AG09309 (cell line): Measurements from ENCODE around the gene ACOT6.
A peak's percentile ranks its signal among the peaks of the same experiment; 100 is the strongest.
"Not testable (repeated sequence)": the region's sequence is repeated elsewhere in the genome, so short reads cannot be mapped to it uniquely, and the experiment has no call there.

ENCODE experiments used
- DNase-seq: peaks from one replicate; pipeline ENCODE4 v3.0.0-alpha.2; 2010; ENCODE audit warnings: low read depth
- H3K4me3 ChIP-seq: 2 replicates; pipeline ENCODE4 v1.5.1; 2011; ENCODE audit warnings: mild to moderate bottlenecking, low read depth, low read length, moderate library complexity; ENCODE audit not compliant: control insufficient read depth
- CTCF ChIP-seq: IDR thresholded peaks from 2 replicates; pipeline ENCODE4 v1.5.1; 2011; ENCODE audit warnings: mild to moderate bottlenecking, low read depth, low read length, inconsistent platforms; ENCODE audit not compliant: insufficient read depth, control insufficient read depth; ENCODE audit errors: missing control alignments

ACOT6 gene

GRCh38 chr14:73570913-73571312 lies 41.4 kb upstream of the ACOT6 start:
- H3K4me3 ChIP-seq, DNase-seq: not testable (repeated sequence)
- peak; percentile 58 for TF ChIP-seq CTCF

GRCh38 chr14:73573034-73573433 lies 39.3 kb upstream of the ACOT6 start:
- DNase-seq, H3K4me3 ChIP-seq: not testable (repeated sequence)

GRCh38 chr14:73573740-73574139 lies 38.6 kb upstream of the ACOT6 start:
- DNase-seq, H3K4me3 ChIP-seq: not testable (repeated sequence)

- not testable (repeated sequence) for H3K4me3 ChIP-seq, DNase-seq
Observed at GRCh38 chr14:73574251-73574650, 38.1 kb upstream of the ACOT6 start.

GRCh38 chr14:73576391-73576790 lies 35.9 kb upstream of the ACOT6 start:
- no peak overlapping the region for H3K4me3 ChIP-seq
- TF ChIP-seq CTCF, result no peak
- no peak for DNase-seq

GRCh38 chr14:73577214-73577613 lies 35.1 kb upstream of the ACOT6 start:
- DNase-seq, H3K4me3 ChIP-seq: not testable (repeated sequence)

- DNase-seq, result not testable (repeated sequence)
Observed at GRCh38 chr14:73582102-73582979, 30.0 kb upstream of the ACOT6 start.

GRCh38 chr14:73588695-73589094 lies 23.6 kb upstream of the ACOT6 start:
- TF ChIP-seq CTCF, result no peak
- no peak for DNase-seq
- no peak overlapping the region for H3K4me3 ChIP-seq

More at GRCh38 chr14:73582102-73582979, 30.0 kb upstream of the ACOT6 start:
- H3K4me3 ChIP-seq, result not testable (repeated sequence)

GRCh38 chr14:73589116-73589515 lies 23.2 kb upstream of the ACOT6 start:
- no peak for TF ChIP-seq CTCF
- H3K4me3 ChIP-seq, result no peak overlapping the region
- DNase-seq, result no peak

- H3K4me3 ChIP-seq, DNase-seq: not testable (repeated sequence)
Observed at GRCh38 chr14:73590673-73591004, 21.7 kb upstream of the ACOT6 start.
